CD14-positive monocyte (primary cell): ENCODE results near the gene CDK18. TPM values are rescaled to one million over a fixed set of nuclear protein-coding genes. Genes with fewer than 3 reads are reported as not detected.

Experiments
- DNase-seq, 3 donors: peaks; one replicate each; pipeline ENCODE4 v3.0.0-alpha.2; 2011 to 2022
- H2AFZ ChIP-seq: 2 replicates; pipeline ENCODE4 v1.6.0; 2012; ENCODE audit warnings: mild to moderate bottlenecking, low read depth, low read length, inconsistent platforms; ENCODE audit not compliant: insufficient read depth, poor library complexity, severe bottlenecking
- H3K27ac ChIP-seq, 2 donors: 1 replicate in 1 of 2; 2 replicates in 1 of 2; pipeline ENCODE4 v1.5.1; 2012 to 2013; ENCODE audit warnings: low read length in 2 of 2, control low read depth in 1 of 2, inconsistent platforms in 1 of 2, low read depth in 1 of 2, mild to moderate bottlenecking in 1 of 2
- H3K27me3 ChIP-seq, 2 donors: one replicate each; pipeline versions ENCODE4 v1.6.0 to v1.6.1; 2011 to 2013; ENCODE audit warnings: low read length in 2 of 2; ENCODE audit not compliant: control insufficient read depth in 2 of 2, insufficient read depth in 2 of 2
- H3K36me3 ChIP-seq, 2 donors: replicated peaks in 1 of 2; 1 replicate in 1 of 2; 2 replicates in 1 of 2; pipeline versions ENCODE4 v1.5.1 to v1.6.1; 2012 to 2013; ENCODE audit warnings: low read length in 2 of 2, control low read depth in 1 of 2, inconsistent platforms in 1 of 2, mild to moderate bottlenecking in 1 of 2; ENCODE audit not compliant: insufficient read depth in 2 of 2, control insufficient read depth in 1 of 2
- H3K4me1 ChIP-seq, 2 donors: 1 replicate in 1 of 2; 2 replicates in 1 of 2; pipeline versions ENCODE4 v1.5.1 to v1.6.1; 2012 to 2013; ENCODE audit warnings: low read length in 2 of 2, control low read depth in 1 of 2, inconsistent platforms in 1 of 2, mild to moderate bottlenecking in 1 of 2, moderate library complexity in 1 of 2; ENCODE audit not compliant: insufficient read depth in 2 of 2, control insufficient read depth in 1 of 2
- H3K4me2 ChIP-seq: replicated peaks from 2 replicates; pipeline ENCODE3; 2012; ENCODE audit warnings: low read length, moderate library complexity, mild to moderate bottlenecking; ENCODE audit not compliant: poor library complexity, severe bottlenecking; ENCODE audit errors: extremely low read depth
- H3K4me3 ChIP-seq, 3 experiments: fragments of 200-600 bp in 1 of 3; sonication (generic) in 1 of 3; replicated peaks in 1 of 3; 1 replicate in 2 of 3; 2 replicates in 1 of 3; pipeline ENCODE4 v1.5.1; 2011 to 2013; ENCODE audit warnings: low read length in 3 of 3, mild to moderate bottlenecking in 3 of 3, control low read depth in 2 of 3, low read depth in 2 of 3, inconsistent platforms in 1 of 3, moderate library complexity in 1 of 3
- H3K79me2 ChIP-seq: 2 replicates; pipeline ENCODE4 v1.6.0; 2012; ENCODE audit warnings: mild to moderate bottlenecking, control low read depth, inconsistent platforms, low read length, moderate library complexity; ENCODE audit not compliant: insufficient read depth
- H3K9ac ChIP-seq: 2 replicates; pipeline ENCODE4 v1.6.0; 2017; ENCODE audit warnings: low read length, mild to moderate bottlenecking; ENCODE audit not compliant: insufficient read depth, poor library complexity, severe bottlenecking
- H3K9me3 ChIP-seq, 2 donors: replicated peaks in 1 of 2; 1 replicate in 1 of 2; 2 replicates in 1 of 2; pipeline versions ENCODE4 v1.5.1 to v1.6.1; 2012 to 2013; ENCODE audit warnings: low read length in 2 of 2, control low read depth in 1 of 2; ENCODE audit not compliant: control insufficient read depth in 1 of 2, insufficient read depth in 1 of 2
- H4K20me1 ChIP-seq: 2 replicates; pipeline ENCODE4 v1.6.0; 2012; ENCODE audit warnings: mild to moderate bottlenecking, low read length, control low read depth, moderate library complexity; ENCODE audit not compliant: insufficient read depth
- H3K27ac Mint-ChIP-seq, 7 donors: one replicate each; pipeline ENCODE4 v1.8.0; 2020; ENCODE audit warnings: mild to moderate bottlenecking in 7 of 7, mixed read lengths in 7 of 7, moderate library complexity in 6 of 7, inconsistent platforms in 2 of 7
- H3K27me3 Mint-ChIP-seq, 3 donors: one replicate each; pipeline ENCODE4 v1.8.0; 2021 to 2022; ENCODE audit warnings: low read depth in 3 of 3, mild to moderate bottlenecking in 3 of 3, mixed read lengths in 3 of 3, moderate library complexity in 3 of 3, inconsistent platforms in 1 of 3
- H3K36me3 Mint-ChIP-seq, 2 donors: one replicate each; pipeline ENCODE4 v1.8.0; 2020; ENCODE audit warnings: mixed read lengths in 2 of 2, inconsistent platforms in 1 of 2, mild to moderate bottlenecking in 1 of 2
- H3K4me1 Mint-ChIP-seq: one replicate; pipeline ENCODE4 v1.8.0; 2020; ENCODE audit warnings: mild to moderate bottlenecking, mixed read lengths
- H3K4me3 Mint-ChIP-seq, 2 donors: one replicate each; pipeline ENCODE4 v1.8.0; 2020; ENCODE audit warnings: mild to moderate bottlenecking in 2 of 2, mixed read lengths in 2 of 2, moderate library complexity in 1 of 2
- H3K9me3 Mint-ChIP-seq, 7 donors: one replicate each; pipeline ENCODE4 v1.8.0; 2020 to 2022; ENCODE audit warnings: mixed read lengths in 7 of 7, mild to moderate bottlenecking in 6 of 7, moderate library complexity in 6 of 7, inconsistent platforms in 2 of 7
- CTCF ChIP-seq: fragments of 200-600 bp; IDR thresholded peaks from one replicate; pipeline ENCODE4 v1.8.0; 2022; ENCODE audit warnings: antibody characterized with exemption, mild to moderate bottlenecking
- WGBS: methylation state at CpG from one replicate; pipeline ENCODE4 v1.1.5; 2013; ENCODE audit warnings: missing lambda C conversion rate; ENCODE audit not compliant: insufficient coverage; 5-methylcytosine and 5-hydroxymethylcytosine counted together
- intact Hi-C, 2 donors: fragments of 100-400 bp; cut with micrococcal nuclease; formaldehyde crosslinking; loops; one replicate each; pipeline versions ENCODE4 v1.15.0 to v1.15.1; 2023
- polyA plus RNA-seq, 3 donors: library from polyadenylated mRNA; depleted of rRNA in 1 of 3; unstranded in 2 of 3; stranded (reverse) in 1 of 3; fragments of 300-500 nt in 2 of 3; fragments of >200 nt in 1 of 3; fragmentation: Illumina TruSeq in 2 of 3; gene quantifications; 1 replicate in 2 of 3; 2 replicates in 1 of 3; pipeline ENCODE4 v1.2.3, GENCODE V29; 2012 to 2021

The CDK18 gene
- polyA plus RNA-seq, 3 donors = 0.48 to 4.4 (median 0.66) TPM

GRCh38 chr1:205517763-205518162 lies 13.3 kb downstream of the CDK18 start:
- Mint-ChIP-seq H3K9me3 (peaks cover 0 to 2% (median 0%) of the 10 kb centered on the region in 7 donors), H3K36me3 (no peaks in the 10 kb centered on the region), H3K4me1 (peaks cover 14% of the 10 kb centered on the region), H3K4me3 (no peak overlapping the region), H3K27ac (no peak overlapping the region), H3K27me3 (peaks cover 0 to 1% (median 1%) of the 10 kb centered on the region in 3 donors)
- Histone ChIP-seq H3K36me3 (no peaks in the 10 kb centered on the region), H3K27me3 (no peaks in the 10 kb centered on the region), H3K27ac (no peak overlapping the region), H3K4me2 (no peak overlapping the region), H4K20me1 (no peaks in the 10 kb centered on the region), H3K9me3 (no peaks in the 10 kb centered on the region), H3K4me3 (no peak overlapping the region), H3K9ac (no peak overlapping the region), H3K79me2 (no peaks in the 10 kb centered on the region), H3K4me1 (peaks cover 7 to 9% of the 10 kb centered on the region in 2 donors), H2AFZ (no peak overlapping the region)
- no peak for DNase-seq
- TF ChIP-seq CTCF = no peak
- intact Hi-C loops = no loop called here
- WGBS = 95% methylated on average over 5 of the region's 5 CpGs

- H2AFZ ChIP-seq = no peak overlapping the region
- DNase-seq = no peak
- no peak for TF ChIP-seq CTCF
- H3K36me3 ChIP-seq = no peaks in the 10 kb centered on the region
- no peak overlapping the region for H3K4me2 ChIP-seq
- WGBS = 87% methylated on average over 5 of the region's 8 CpGs
- Mint-ChIP-seq H3K36me3 (no peaks in the 10 kb centered on the region), H3K9me3 (peaks cover 0 to 2% (median 0%) of the 10 kb centered on the region in 7 donors), H3K4me1 (peaks cover 14% of the 10 kb centered on the region), H3K27me3 (peaks cover 0 to 1% (median 1%) of the 10 kb centered on the region in 3 donors), H3K4me3 (no peak overlapping the region), H3K27ac (no peak overlapping the region)
- H3K27me3 ChIP-seq = no peaks in the 10 kb centered on the region
- no peak overlapping the region for H3K4me3 ChIP-seq
- no peak overlapping the region for H3K9ac ChIP-seq
- no peak overlapping the region for H3K27ac ChIP-seq
- intact Hi-C loops = no loop called here
- H4K20me1 ChIP-seq = no peaks in the 10 kb centered on the region
- peaks cover 7 to 9% of the 10 kb centered on the region in 2 donors for H3K4me1 ChIP-seq
- H3K9me3 ChIP-seq = no peaks in the 10 kb centered on the region
- no peaks in the 10 kb centered on the region for H3K79me2 ChIP-seq
These were observed 14.4 kb downstream of the CDK18 start for GRCh38 chr1:205518661-205519540.
